GM12878 (cell line): ENCODE data around the gene KLHL25. TPM values are rescaled to one million over a fixed set of nuclear protein-coding genes. Genes with fewer than 3 reads are reported as not detected.

Experiments
- ATAC-seq: fragments of 200-7000 bp; cut with Tn5 transposase; 3 replicates; pipeline ENCODE4 v1.9.1; 2020; ENCODE audit warnings: mild to moderate bottlenecking, moderate library complexity
- BruUV-seq: library from RNA; stranded (reverse); fragments of 400-500 nt; replicated peaks from 2 replicates; lab custom pipeline; 2021; lab: Mats Ljungman, UMichigan
- CTCF ChIA-PET: fragments of 300-600 bp; sonication (Branson Sonifier 250); formaldehyde crosslinking; extraction: SDS; loops from one replicate; lab custom pipeline; 2021; ENCODE audit warnings: inconsistent platforms; lab: Yijun Ruan, JAX
- POLR2A ChIA-PET: fragments of 350-600 bp; formaldehyde crosslinking; extraction: SDS; loops from one replicate; lab custom pipeline; 2021; ENCODE audit warnings: inconsistent platforms; lab: Charles Lee
- RAD21 ChIA-PET: fragments of 300-600 bp; sonication (Branson Sonifier 250); formaldehyde crosslinking; loops from one replicate; lab custom pipeline; 2023; ENCODE audit warnings: antibody characterized with exemption; ENCODE audit not compliant: unreplicated experiment; lab: Charles Lee
- SMC1A ChIA-PET: fragments of 300-600 bp; sonication (Branson Sonifier 250); formaldehyde crosslinking; loops from one replicate; lab custom pipeline; 2023; ENCODE audit not compliant: unreplicated experiment, uncharacterized antibody; lab: Charles Lee
- DNase-seq: peaks from one replicate; pipeline ENCODE4 v3.0.0-alpha.2; 2011; ENCODE audit warnings: low read depth, low spot score
- FAIRE-seq: peaks from 3 replicates; lab custom pipeline; 2011; peaks lifted over from hg19 to GRCh38; lab: Jason Lieb, UNC
- H2AFZ ChIP-seq: 2 replicates; pipeline ENCODE4 v1.6.0; 2011; ENCODE audit warnings: low read depth, low read length, control low read depth; ENCODE audit not compliant: control insufficient read depth
- H3K27ac ChIP-seq: 2 replicates; pipeline ENCODE4 v1.5.1; 2011; ENCODE audit warnings: control low read depth; ENCODE audit not compliant: control insufficient read depth, insufficient read depth
- H3K27me3 ChIP-seq, 2 experiments: replicated peaks in 1 of 2; 2 replicates each; pipeline versions ENCODE4 v1.6.0 to v1.6.1; 2011; ENCODE audit warnings: low read length in 1 of 2; ENCODE audit not compliant: control insufficient read depth in 2 of 2, insufficient read depth in 2 of 2
- H3K36me3 ChIP-seq, 2 experiments: 2 replicates each; pipeline ENCODE4 v1.5.1; 2011; ENCODE audit warnings: low read length in 1 of 2; ENCODE audit not compliant: control insufficient read depth in 2 of 2, insufficient read depth in 2 of 2
- H3K4me1 ChIP-seq: 2 replicates; pipeline ENCODE4 v1.6.1; 2011; ENCODE audit warnings: mild to moderate bottlenecking, low read length, moderate library complexity, mixed read lengths; ENCODE audit not compliant: control insufficient read depth, insufficient read depth
- H3K4me2 ChIP-seq: 2 replicates; pipeline ENCODE4 v1.6.0; 2011; ENCODE audit warnings: control low read depth; ENCODE audit not compliant: control insufficient read depth, insufficient read depth
- H3K4me3 ChIP-seq: fragments of 200-600 bp; sonication (generic); 2 replicates; pipeline ENCODE4 v1.5.1; 2016
- H3K79me2 ChIP-seq: 2 replicates; pipeline ENCODE4 v1.6.0; 2011; ENCODE audit warnings: low read length; ENCODE audit not compliant: control insufficient read depth, insufficient read depth
- H3K9ac ChIP-seq: 2 replicates; pipeline ENCODE4 v1.8.0; 2011; ENCODE audit warnings: low read length, control low read depth, mixed read lengths; ENCODE audit not compliant: control insufficient read depth, insufficient read depth
- H3K9me3 ChIP-seq: replicated peaks from 3 replicates; pipeline ENCODE4 v1.5.1; 2011; ENCODE audit warnings: mild to moderate bottlenecking, low read length; ENCODE audit not compliant: control insufficient read depth, insufficient read depth
- H4K20me1 ChIP-seq: 2 replicates; pipeline ENCODE4 v1.6.0; 2011; ENCODE audit not compliant: control insufficient read depth, insufficient read depth
- CBX5 ChIP-seq: sonication (generic); IDR thresholded peaks from 2 replicates; pipeline ENCODE4 v1.6.1; 2016; ENCODE audit warnings: low read depth, moderate library complexity, mild to moderate bottlenecking, inconsistent platforms
- CEBPB ChIP-seq, 2 experiments: fragments of 150-350 bp in 1 of 2; IDR thresholded peaks; 2 replicates each; pipeline ENCODE4 v1.6.1; 2012 to 2014; ENCODE audit warnings: low read depth in 2 of 2, low read length in 2 of 2, borderline replicate concordance in 1 of 2, inconsistent platforms in 1 of 2
- CHD4 ChIP-seq: fragments of 200-600 bp; sonication (generic); IDR thresholded peaks from 2 replicates; pipeline ENCODE4 v1.6.1; 2016; ENCODE audit warnings: mild to moderate bottlenecking
- DPF2 ChIP-seq: fragments of 450-650 bp; IDR thresholded peaks from 2 replicates; pipeline ENCODE4 v1.6.1; 2017; ENCODE audit warnings: mild to moderate bottlenecking
- IKZF1 ChIP-seq: fragments of 450-650 bp; conservative IDR thresholded peaks from 2 replicates; pipeline ENCODE4 v1.6.1; 2017; ENCODE audit warnings: antibody characterized with exemption, mild to moderate bottlenecking
- IRF4 ChIP-seq: IDR thresholded peaks from 2 replicates; pipeline ENCODE4 v1.6.1; 2011; ENCODE audit warnings: low read depth, low read length
- NFYA ChIP-seq: IDR thresholded peaks from 2 replicates; pipeline ENCODE4 v1.6.1; 2011; ENCODE audit warnings: low read depth, mild to moderate bottlenecking, low read length, improper control_type of control experiment, borderline replicate concordance
- NFYB ChIP-seq: IDR thresholded peaks from 2 replicates; pipeline ENCODE4 v1.6.1; 2011; ENCODE audit warnings: low read depth, mild to moderate bottlenecking, low read length, improper control_type of control experiment, moderate library complexity; ENCODE audit not compliant: insufficient read depth
- PAX8 ChIP-seq: fragments of 450-650 bp; IDR thresholded peaks from 2 replicates; pipeline ENCODE4 v1.6.1; 2017; ENCODE audit warnings: mild to moderate bottlenecking, moderate library complexity
- POLR2AphosphoS5 ChIP-seq: IDR thresholded peaks from 2 replicates; pipeline ENCODE4 v1.6.1; 2011; ENCODE audit warnings: mild to moderate bottlenecking, low read length, inconsistent platforms
- SPI1 ChIP-seq: IDR thresholded peaks from 2 replicates; pipeline ENCODE4 v1.6.1; 2011; ENCODE audit warnings: low read depth, mild to moderate bottlenecking, low read length, moderate library complexity, borderline replicate concordance; ENCODE audit not compliant: insufficient read depth
- TARDBP ChIP-seq: IDR thresholded peaks from 2 replicates; pipeline ENCODE4 v1.6.1; 2016; ENCODE audit warnings: borderline replicate concordance
- ZNF622 ChIP-seq: fragments of 450-650 bp; IDR thresholded peaks from 2 replicates; pipeline ENCODE4 v1.6.1; 2017; ENCODE audit warnings: mild to moderate bottlenecking, inconsistent platforms
- ZSCAN29 ChIP-seq: fragments of 450-650 bp; IDR thresholded peaks from 2 replicates; pipeline ENCODE4 v1.6.1; 2017; ENCODE audit warnings: mild to moderate bottlenecking, moderate library complexity
- WGBS: methylation state at CpG from one replicate; pipeline ENCODE4 v1.1.6; 2016; ENCODE audit warnings: low lambda C conversion rate; ENCODE audit not compliant: insufficient replicate concordance, insufficient coverage; ENCODE audit errors: missing lambda C conversion rate; 5-methylcytosine and 5-hydroxymethylcytosine counted together
- in situ Hi-C: fragments of 300-500 bp; cut with MboI; formaldehyde crosslinking; loops from 9 replicates; pipeline ENCODE4 v1.14.3; 2018; ENCODE audit warnings: mixed read lengths
- intact Hi-C: fragments of 100-400 bp; cut with micrococcal nuclease; formaldehyde crosslinking; loops from one replicate; pipeline ENCODE4 v1.14.2; 2022; ENCODE audit not compliant: unreplicated experiment
- polyA plus RNA-seq, 11 experiments: library from polyadenylated mRNA; depleted of rRNA in 4 of 11; unstranded in 6 of 11; stranded (reverse) in 5 of 11; fragments of >200 nt; fragmentation: Nextera tagmentation in 4 of 11; fragmentation: Illumina TruSeq in 1 of 11; extraction: Ambion mirVana in 4 of 11; extraction: Trizol in 1 of 11; gene quantifications; 1 replicate in 1 of 11; 2 replicates in 10 of 11; pipeline versions ENCODE4 v1.2.1 to v1.2.3, GENCODE V29; 2011 to 2016; ENCODE audit warnings: inconsistent platforms in 2 of 11, missing spikeins in 2 of 11, low read depth in 1 of 11
- total RNA-seq, 4 experiments: library from RNA; depleted of rRNA in 3 of 4; stranded (reverse); fragments of >200 nt in 3 of 4; fragmentation: Illumina TruSeq in 1 of 4; extraction: Trizol in 1 of 4; gene quantifications; 2 replicates each; pipeline versions ENCODE4 v1.2.1 to v1.2.3, GENCODE V29; 2013 to 2021
- TF ChIP-seq, protein P1 (sequence below): IDR thresholded peaks from 2 replicates; pipeline ENCODE4 v1.6.1; 2011; ENCODE audit warnings: low read depth, mild to moderate bottlenecking, low read length, moderate library complexity, borderline replicate concordance; ENCODE audit errors: extremely low read depth
- TF ChIP-seq, protein P2 (sequence below): fragments of 450-650 bp; formaldehyde crosslinking; IDR thresholded peaks from 2 replicates; pipeline ENCODE4 v1.4.0; 2022; ENCODE audit warnings: mild to moderate bottlenecking, moderate library complexity
- TF ChIP-seq, protein P3 (sequence below): IDR thresholded peaks from 2 replicates; pipeline ENCODE4 v1.6.1; 2011; ENCODE audit warnings: borderline replicate concordance, low read depth, mild to moderate bottlenecking, moderate library complexity, low read length; ENCODE audit not compliant: insufficient read depth, poor library complexity, severe bottlenecking

KLHL25 gene
- total and polyA plus RNA-seq, 10 of the 15 experiments (the other 5 are each of a cell fraction or from before 2014, with no cell fraction given): 0.04 to 3.0 (median 2.1) TPM; not detected in 1

DNA sequence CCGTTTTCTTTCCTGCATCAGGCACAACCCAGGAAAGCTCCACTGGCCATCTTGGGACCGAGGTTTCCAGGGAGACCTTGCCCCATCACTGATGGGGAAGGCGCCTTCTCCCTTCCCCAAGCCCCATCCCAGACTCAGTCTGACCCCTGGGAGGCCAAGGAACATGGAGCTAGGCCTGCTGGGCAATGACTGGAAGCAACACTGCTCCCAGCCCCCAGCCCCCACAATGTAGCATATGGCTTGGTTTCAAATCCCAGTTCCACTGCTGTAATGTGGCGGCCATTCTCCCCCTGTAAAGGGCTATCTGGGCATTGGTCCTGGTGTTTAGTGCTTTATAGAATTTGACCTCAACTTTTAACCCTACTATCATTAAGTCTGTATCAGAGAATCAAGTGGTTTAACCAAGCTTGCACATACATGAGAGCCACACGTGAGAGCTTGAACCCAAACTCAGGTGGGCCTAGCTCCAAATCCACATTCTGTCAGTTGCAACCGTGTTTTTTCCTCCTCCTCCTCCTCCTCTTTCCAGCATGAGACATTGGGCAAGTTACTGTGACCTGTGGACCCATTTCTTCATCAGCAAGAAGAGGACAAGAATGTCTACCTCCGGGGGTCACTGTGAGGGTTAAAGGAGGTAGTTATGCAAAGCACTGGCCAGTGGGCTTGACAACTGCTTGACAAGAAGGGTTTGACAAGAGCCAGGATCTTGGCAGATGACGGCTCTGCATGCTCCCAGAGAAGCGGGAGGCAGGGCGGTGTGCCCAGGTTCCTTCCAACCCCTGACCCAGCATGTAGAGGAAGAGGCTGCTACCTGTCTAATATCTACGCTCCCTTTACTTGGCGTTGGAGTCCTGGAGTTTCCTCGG lies 37.4 kb downstream of the KLHL25 start:
- no peaks in the 10 kb centered on the region for H3K27me3 ChIP-seq
- intact Hi-C loops: no loop called here
- POLR2A ChIA-PET: no interaction called here
- H3K9ac ChIP-seq: no peak overlapping the region
- H3K9me3 ChIP-seq: no peaks in the 10 kb centered on the region
- RAD21 ChIA-PET: no interaction called here
- no peak for FAIRE-seq
- H3K4me2 ChIP-seq: no peak overlapping the region
- no peaks in the 10 kb centered on the region for H3K79me2 ChIP-seq
- no peak overlapping the region for H2AFZ ChIP-seq
- SMC1A ChIA-PET: no interaction called here
- no peaks in the 10 kb centered on the region; a peak in 1 of 4 replicates for H3K36me3 ChIP-seq
- H4K20me1 ChIP-seq: no peaks in the 10 kb centered on the region
- CTCF ChIA-PET: no interaction called here
- no peak overlapping the region for H3K4me3 ChIP-seq
- in situ Hi-C loops: no loop called here
- H3K27ac ChIP-seq: no peak overlapping the region
- ATAC-seq: no peak
- DNase-seq: no peak
- BruUV-seq: no TSS peak
- H3K4me1 ChIP-seq: no peaks in the 10 kb centered on the region
- WGBS: 75% methylated on average over 13 of the region's 13 CpGs
- TF ChIP-seq ZNF622 (no peak), NFYA (no peak), NFYB (no peak), POLR2AphosphoS5 (no peak), DPF2 (no peak), IKZF1 (no peak), TARDBP (no peak), SPI1 (no peak), CHD4 (no peak), ZSCAN29 (no peak), CEBPB (IDR thresholded peaks at IDR 0.05; ENCODE audit: borderline replicate concordance in 1 of 2, low read depth in 2 of 2, low read length in 2 of 2) (no peak), CBX5 (no peak), IRF4 (no peak), PAX8 (no peak)
- TF ChIP-seq, protein P1, sequence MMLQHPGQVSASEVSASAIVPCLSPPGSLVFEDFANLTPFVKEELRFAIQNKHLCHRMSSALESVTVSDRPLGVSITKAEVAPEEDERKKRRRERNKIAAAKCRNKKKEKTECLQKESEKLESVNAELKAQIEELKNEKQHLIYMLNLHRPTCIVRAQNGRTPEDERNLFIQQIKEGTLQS: no peak
- TF ChIP-seq, protein P2, sequence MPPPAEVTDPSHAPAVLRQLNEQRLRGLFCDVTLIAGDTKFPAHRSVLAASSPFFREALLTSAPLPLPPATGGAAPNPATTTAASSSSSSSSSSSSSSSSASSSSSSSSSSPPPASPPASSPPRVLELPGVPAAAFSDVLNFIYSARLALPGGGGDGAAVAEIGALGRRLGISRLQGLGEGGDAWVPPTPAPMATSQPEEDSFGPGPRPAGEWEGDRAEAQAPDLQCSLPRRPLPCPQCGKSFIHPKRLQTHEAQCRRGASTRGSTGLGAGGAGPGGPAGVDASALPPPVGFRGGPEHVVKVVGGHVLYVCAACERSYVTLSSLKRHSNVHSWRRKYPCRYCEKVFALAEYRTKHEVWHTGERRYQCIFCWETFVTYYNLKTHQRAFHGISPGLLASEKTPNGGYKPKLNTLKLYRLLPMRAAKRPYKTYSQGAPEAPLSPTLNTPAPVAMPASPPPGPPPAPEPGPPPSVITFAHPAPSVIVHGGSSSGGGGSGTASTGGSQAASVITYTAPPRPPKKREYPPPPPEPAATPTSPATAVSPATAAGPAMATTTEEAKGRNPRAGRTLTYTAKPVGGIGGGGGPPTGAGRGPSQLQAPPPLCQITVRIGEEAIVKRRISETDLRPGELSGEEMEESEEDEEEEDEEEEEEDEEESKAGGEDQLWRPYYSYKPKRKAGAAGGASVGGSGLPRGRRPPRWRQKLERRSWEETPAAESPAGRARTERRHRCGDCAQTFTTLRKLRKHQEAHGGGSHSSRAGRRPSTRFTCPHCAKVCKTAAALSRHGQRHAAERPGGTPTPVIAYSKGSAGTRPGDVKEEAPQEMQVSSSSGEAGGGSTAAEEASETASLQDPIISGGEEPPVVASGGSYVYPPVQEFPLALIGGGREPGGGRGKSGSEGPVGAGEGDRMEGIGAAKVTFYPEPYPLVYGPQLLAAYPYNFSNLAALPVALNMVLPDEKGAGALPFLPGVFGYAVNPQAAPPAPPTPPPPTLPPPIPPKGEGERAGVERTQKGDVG (CRISPR knock-in tag): no peak
- TF ChIP-seq, protein P3, sequence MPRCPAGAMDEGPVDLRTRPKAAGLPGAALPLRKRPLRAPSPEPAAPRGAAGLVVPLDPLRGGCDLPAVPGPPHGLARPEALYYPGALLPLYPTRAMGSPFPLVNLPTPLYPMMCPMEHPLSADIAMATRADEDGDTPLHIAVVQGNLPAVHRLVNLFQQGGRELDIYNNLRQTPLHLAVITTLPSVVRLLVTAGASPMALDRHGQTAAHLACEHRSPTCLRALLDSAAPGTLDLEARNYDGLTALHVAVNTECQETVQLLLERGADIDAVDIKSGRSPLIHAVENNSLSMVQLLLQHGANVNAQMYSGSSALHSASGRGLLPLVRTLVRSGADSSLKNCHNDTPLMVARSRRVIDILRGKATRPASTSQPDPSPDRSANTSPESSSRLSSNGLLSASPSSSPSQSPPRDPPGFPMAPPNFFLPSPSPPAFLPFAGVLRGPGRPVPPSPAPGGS: no peak
